A549 treated with RU486 at 1 μM for 4 hours (cell line): Measurements from ENCODE around the gene PNCK. TPM values are rescaled to one million over a fixed set of nuclear protein-coding genes. Genes with fewer than 3 reads are reported as not detected.

ENCODE experiments used
- total RNA-seq: library from RNA; stranded (reverse); fragments of 200-300 nt; extraction: Qiagen RNA extraction; gene quantifications from 5 replicates; pipeline ENCODE4 v1.2.3, GENCODE V29; 2022; ENCODE audit warnings: low read depth

The PNCK gene
- total RNA-seq: 0.16 to 2.0 TPM (median 0.49 TPM) in 4 of 5 replicates, not detected in the other

GRCh38 chrX:153673428-153674218 lies at the start of gene PNCK:
Gene PNCK, minus strand, starts transcription at chrX:153673813. Its CDS starts 737 bp downstream, at chrX:153673076.

DNA sequence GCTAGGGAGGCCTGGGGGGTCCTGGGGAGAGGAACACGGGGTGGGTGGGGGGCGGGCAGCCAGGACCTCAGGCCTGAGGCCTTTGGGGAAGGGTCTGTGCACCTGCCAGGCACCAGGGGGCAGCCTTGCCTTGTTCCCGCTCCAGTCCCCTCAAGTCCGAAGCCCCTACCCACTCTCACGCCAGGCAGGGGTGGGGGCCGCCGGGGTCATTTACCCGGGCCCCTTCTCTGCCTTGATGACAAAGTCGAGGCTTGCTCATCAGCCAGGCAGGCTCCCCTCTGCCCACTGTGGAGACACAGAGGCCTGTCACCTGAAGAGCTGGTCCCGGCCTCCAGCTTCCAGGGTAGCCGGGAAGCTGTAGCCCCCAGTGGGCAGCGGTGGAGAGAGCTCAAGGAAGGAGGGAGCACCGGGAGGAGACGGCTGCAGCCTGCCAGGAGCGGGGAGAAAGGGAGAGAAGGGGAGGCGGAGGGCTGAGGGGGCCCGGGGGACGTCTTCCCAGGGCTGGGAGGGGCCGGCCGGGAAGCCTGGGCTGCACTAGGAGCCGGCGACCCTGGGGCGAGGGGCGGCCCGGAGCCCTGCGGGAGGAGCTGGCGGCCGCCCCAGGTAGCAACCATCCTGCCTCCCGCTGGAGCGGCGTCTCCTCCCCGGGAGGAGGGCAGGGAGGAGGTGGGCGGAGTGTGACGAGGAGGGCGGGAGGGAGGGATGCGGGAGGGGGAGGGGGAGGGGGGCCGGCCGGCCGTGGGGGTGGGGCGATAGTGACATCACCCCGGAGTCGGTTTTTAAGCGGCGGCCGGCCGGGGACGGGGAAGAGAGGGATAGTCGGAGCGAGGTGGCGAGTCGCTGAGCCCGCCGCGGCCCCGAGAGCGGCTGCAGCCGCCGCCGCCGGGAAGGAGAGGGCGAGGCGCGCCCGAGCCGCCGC lies 13.8 kb upstream of the PNCK start, which contains the start of gene SLC6A8:
TSS of gene SLC6A8 (plus strand) at position 806 of the 919 bp plus-strand sequence. CDS start 649 bp downstream, outside the sequence.

GRCh38 chrX:153646620-153647373 lies 26.8 kb downstream of the PNCK start, which contains the start of gene DUSP9:
Gene DUSP9, plus strand, starts transcription at chrX:153647203. Its CDS starts 751 bp downstream, at chrX:153647954.

Other genes with a start within 250 kb of the PNCK start
- gene TREX2, start 227.8 kb downstream of the PNCK start, total RNA-seq: 0.67 to 1.8 TPM (median 1.6 TPM) in 5 replicates
- gene HAUS7, start 203.2 kb downstream of the PNCK start, total RNA-seq: 55.8 to 60.1 TPM (median 57.6 TPM) in 5 replicates
- gene BGN, start 178.8 kb downstream of the PNCK start, total RNA-seq: 0.07 TPM in 1 of 5 replicates, not detected in the others
- 0.06 to 0.15 TPM (median 0.10 TPM) in 4 of 5 replicates, not detected in the other for gene ATP2B3, start 156.2 kb downstream of the PNCK start, total RNA-seq
- gene CCNQ, start 74.7 kb downstream of the PNCK start, total RNA-seq: 37.3 to 57.1 TPM (median 54.5 TPM) in 5 replicates
- 0.89 to 2.1 TPM (median 1.4 TPM) in 5 replicates for gene DUSP9, start 26.6 kb downstream of the PNCK start, total RNA-seq
- gene SLC6A8, start 14.1 kb upstream of the PNCK start, total RNA-seq: 8.8 to 12.5 TPM (median 9.8 TPM) in 5 replicates
- gene BCAP31, start 50.6 kb upstream of the PNCK start, total RNA-seq: 376 to 420 TPM (median 389 TPM) in 5 replicates
- 2.1 to 3.9 TPM (median 3.7 TPM) in 5 replicates for gene ABCD1, start 51.0 kb upstream of the PNCK start, total RNA-seq
- gene PLXNB3, start 90.4 kb upstream of the PNCK start, total RNA-seq: 1.7 to 5.0 TPM (median 3.0 TPM) in 5 replicates
- gene SRPK3, start 107.2 kb upstream of the PNCK start, total RNA-seq: 0.02 to 0.05 TPM (median 0.02 TPM) in 3 of 5 replicates, not detected in the others
- gene IDH3G, start 120.6 kb upstream of the PNCK start, total RNA-seq: 55.4 to 64.5 TPM (median 62.6 TPM) in 5 replicates
- gene SSR4, start 120.9 kb upstream of the PNCK start, total RNA-seq: 358 to 451 TPM (median 405 TPM) in 5 replicates
- 2.8 to 3.8 TPM (median 3.1 TPM) in 5 replicates for gene PDZD4, start 156.7 kb upstream of the PNCK start, total RNA-seq
- gene L1CAM, start 212.4 kb upstream of the PNCK start, total RNA-seq: 18.0 to 23.1 TPM (median 20.8 TPM) in 5 replicates
- gene AVPR2, start 230.9 kb upstream of the PNCK start, total RNA-seq: 0.09 to 0.13 TPM in 2 of 5 replicates, not detected in the others